SH-SY5Y (cell line): Measurements from ENCODE around the gene GALNTL6.

Source experiments
- GATA2 ChIP-seq: IDR thresholded peaks from 2 replicates; pipeline ENCODE4 v1.6.1; 2011; ENCODE audit warnings: mild to moderate bottlenecking, low read depth, low read length
- GATA3 ChIP-seq: IDR thresholded peaks from 2 replicates; pipeline ENCODE4 v1.6.1; 2011; ENCODE audit warnings: low read depth, mild to moderate bottlenecking, low read length, moderate library complexity

- TF ChIP-seq GATA2 (no peak), GATA3 (no peak)
Observed at GRCh38 chr4:172808196-172808595, 995.0 kb downstream of the GALNTL6 start.
